ENCODE data around the gene POLE2.

Gene POLE2

GRCh38 chr14:49617852-49618519 is 70.0 kb downstream of the POLE2 start:
- H3K27me3 ChIP-seq (ENCODE audit: control insufficient read depth, insufficient read depth, low read length), result no peaks in the 10 kb centered on the region
- no peaks in the 10 kb centered on the region for H3K36me3 ChIP-seq (ENCODE audit: control insufficient read depth, insufficient read depth, low read length)
- H2AFZ ChIP-seq, result no peak overlapping the region
- no peak overlapping the region for H3K4me3 ChIP-seq (ENCODE audit: low read depth, low read length)
- no peak overlapping the region for H3K4me2 ChIP-seq (ENCODE audit: low read length)
- H3K9ac ChIP-seq, result no peak overlapping the region
- peaks cover 7% of the 10 kb centered on the region for H3K4me1 ChIP-seq
- H3K79me2 ChIP-seq, result peaks cover 9% of the 10 kb centered on the region
- no peak overlapping the region for H3K27ac ChIP-seq
- no peak for TF ChIP-seq CTCF (IDR thresholded peaks at IDR 0.05)
- H3K9me3 ChIP-seq (ENCODE audit: control insufficient read depth, low read length), result no peaks in the 10 kb centered on the region

- H3K4me2 ChIP-seq (ENCODE audit: low read length), result no peak overlapping the region
- no peak overlapping the region for H3K4me3 ChIP-seq (ENCODE audit: low read depth, low read length)
- H3K9ac ChIP-seq, result no peak overlapping the region
- peaks cover 3% of the 10 kb centered on the region for H3K79me2 ChIP-seq
- no peaks in the 10 kb centered on the region for H3K9me3 ChIP-seq (ENCODE audit: control insufficient read depth, low read length)
- H3K27me3 ChIP-seq (ENCODE audit: control insufficient read depth, insufficient read depth, low read length), result no peaks in the 10 kb centered on the region
- TF ChIP-seq CTCF (IDR thresholded peaks at IDR 0.05), result no peak
- no peaks in the 10 kb centered on the region for H3K4me1 ChIP-seq
- H2AFZ ChIP-seq, result no peak overlapping the region
- no peak overlapping the region for H3K27ac ChIP-seq
- no peaks in the 10 kb centered on the region for H3K36me3 ChIP-seq (ENCODE audit: control insufficient read depth, insufficient read depth, low read length)
These were observed 72.2 kb downstream of the POLE2 start for GRCh38 chr14:49615776-49616175.

- Histone ChIP-seq H3K27ac (no peak overlapping the region), H3K36me3 (ENCODE audit: control insufficient read depth, insufficient read depth, low read length) (no peaks in the 10 kb centered on the region), H3K4me2 (ENCODE audit: low read length) (no peak overlapping the region), H3K27me3 (ENCODE audit: control insufficient read depth, insufficient read depth, low read length) (no peaks in the 10 kb centered on the region), H3K4me3 (ENCODE audit: low read depth, low read length) (no peak overlapping the region), H3K9me3 (ENCODE audit: control insufficient read depth, low read length) (no peaks in the 10 kb centered on the region), H3K9ac (no peak overlapping the region), H2AFZ (no peak overlapping the region), H3K4me1 (no peaks in the 10 kb centered on the region), H3K79me2 (peaks cover 2% of the 10 kb centered on the region)
- no peak for TF ChIP-seq CTCF (IDR thresholded peaks at IDR 0.05)
These were observed 73.8 kb downstream of the POLE2 start for GRCh38 chr14:49614196-49614595.

- H3K4me2 ChIP-seq (ENCODE audit: low read length), result no peak overlapping the region
- no peak overlapping the region for H2AFZ ChIP-seq
- no peak overlapping the region for H3K9ac ChIP-seq
- no peak for TF ChIP-seq CTCF (IDR thresholded peaks at IDR 0.05)
- H3K4me1 ChIP-seq, result no peaks in the 10 kb centered on the region
- H3K9me3 ChIP-seq (ENCODE audit: control insufficient read depth, low read length), result no peaks in the 10 kb centered on the region
- H3K79me2 ChIP-seq, result peaks cover 2% of the 10 kb centered on the region
- no peaks in the 10 kb centered on the region for H3K36me3 ChIP-seq (ENCODE audit: control insufficient read depth, insufficient read depth, low read length)
- no peak overlapping the region for H3K4me3 ChIP-seq (ENCODE audit: low read depth, low read length)
- H3K27me3 ChIP-seq (ENCODE audit: control insufficient read depth, insufficient read depth, low read length), result no peaks in the 10 kb centered on the region
- no peak overlapping the region for H3K27ac ChIP-seq
These were observed 75.3 kb downstream of the POLE2 start for GRCh38 chr14:49612671-49613070.

GRCh38 chr14:49612251-49612650 is 75.8 kb downstream of the POLE2 start:
- H3K27ac ChIP-seq, result no peak overlapping the region
- H3K4me3 ChIP-seq (ENCODE audit: low read depth, low read length), result no peak overlapping the region
- no peaks in the 10 kb centered on the region for H3K9me3 ChIP-seq (ENCODE audit: control insufficient read depth, low read length)
- no peak overlapping the region for H2AFZ ChIP-seq
- no peak overlapping the region for H3K9ac ChIP-seq
- H3K79me2 ChIP-seq, result peaks cover 2% of the 10 kb centered on the region
- no peaks in the 10 kb centered on the region for H3K36me3 ChIP-seq (ENCODE audit: control insufficient read depth, insufficient read depth, low read length)
- no peaks in the 10 kb centered on the region for H3K27me3 ChIP-seq (ENCODE audit: control insufficient read depth, insufficient read depth, low read length)
- TF ChIP-seq CTCF (IDR thresholded peaks at IDR 0.05), result no peak
- H3K4me1 ChIP-seq, result no peaks in the 10 kb centered on the region
- no peak overlapping the region for H3K4me2 ChIP-seq (ENCODE audit: low read length)
